Left renal pelvis (tissue), 4 donors: ENCODE data around the gene YKT6. TPM values are rescaled to one million over a fixed set of nuclear protein-coding genes. Genes with fewer than 3 reads are reported as not detected.

ENCODE experiments used
- DNase-seq, 4 donors: peaks; one replicate each; pipeline ENCODE4 v3.0.0-alpha.2; 2013; ENCODE audit warnings: low read depth in 4 of 4, low spot score in 3 of 4
- polyA plus RNA-seq, 4 donors: library from polyadenylated mRNA; unstranded; fragments of 120-200 nt; gene quantifications; one replicate each; pipeline ENCODE4 v1.2.1, GENCODE V29; 2013; ENCODE audit not compliant: insufficient read length in 4 of 4

The YKT6 gene
- polyA plus RNA-seq, 4 donors = 67.7 to 82.2 (median 80.8) TPM

DNA sequence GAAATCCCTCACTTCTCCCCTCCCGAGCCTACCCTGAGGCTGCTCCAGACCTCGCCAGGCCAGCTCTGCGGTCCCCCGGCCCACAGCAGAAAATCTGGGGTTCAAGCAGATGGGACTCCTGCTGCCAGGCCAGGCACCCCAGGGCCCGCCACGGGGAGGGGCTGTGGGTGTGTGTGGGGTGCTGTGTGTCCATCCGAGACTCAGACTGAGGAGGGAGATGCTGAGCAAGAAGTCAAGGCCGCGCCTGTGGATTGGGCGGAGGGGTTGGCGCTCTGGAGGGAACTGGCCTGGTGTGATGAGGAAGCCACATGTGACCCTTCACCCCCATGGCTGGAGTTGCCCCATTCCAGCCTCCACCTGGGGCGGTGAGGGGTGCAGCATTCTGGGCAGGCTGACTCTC, 51.1 kb downstream of the YKT6 start:
- DNase-seq = no peak

DNA sequence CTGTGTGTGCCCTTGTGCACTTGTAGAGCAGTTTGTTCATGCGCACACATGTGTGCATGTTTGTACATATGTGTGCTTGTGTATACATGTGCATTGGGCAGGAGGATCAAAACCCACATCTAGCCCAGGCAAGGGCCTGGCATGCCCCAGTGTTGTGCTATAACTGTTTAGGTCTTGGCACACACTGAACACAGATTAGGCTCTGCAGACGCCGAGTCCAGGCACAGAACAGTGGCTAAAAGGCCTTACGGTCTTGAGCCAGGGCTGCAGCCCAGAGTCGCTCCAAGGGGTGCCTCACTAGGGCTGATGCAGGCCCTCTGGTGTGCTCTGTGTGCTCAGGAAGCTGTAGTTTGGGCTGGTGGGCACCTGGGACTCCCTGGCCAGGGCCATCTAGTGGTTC, 55.7 kb downstream of the YKT6 start:
- DNase-seq = no peak

DNA sequence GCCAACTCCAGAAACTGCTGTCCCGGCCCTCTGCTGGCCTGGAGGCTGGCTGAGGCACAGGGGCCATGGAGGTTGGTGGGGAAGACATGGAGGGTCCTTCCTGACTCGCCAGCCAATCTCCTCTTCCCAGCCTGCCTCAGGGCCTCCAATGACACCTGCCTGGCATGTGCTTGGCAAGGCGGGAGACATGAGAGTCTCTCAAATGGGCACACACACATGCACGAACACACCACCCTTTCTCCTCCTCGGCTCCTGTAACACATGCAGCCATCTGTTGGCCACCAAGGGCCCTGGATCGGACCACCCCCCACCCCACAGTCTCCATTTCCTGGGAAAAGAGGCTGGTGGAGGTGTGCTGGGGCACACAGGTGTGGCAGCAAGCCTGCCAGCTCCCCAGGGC, 56.4 kb downstream of the YKT6 start:
- DNase-seq = no peak

DNA sequence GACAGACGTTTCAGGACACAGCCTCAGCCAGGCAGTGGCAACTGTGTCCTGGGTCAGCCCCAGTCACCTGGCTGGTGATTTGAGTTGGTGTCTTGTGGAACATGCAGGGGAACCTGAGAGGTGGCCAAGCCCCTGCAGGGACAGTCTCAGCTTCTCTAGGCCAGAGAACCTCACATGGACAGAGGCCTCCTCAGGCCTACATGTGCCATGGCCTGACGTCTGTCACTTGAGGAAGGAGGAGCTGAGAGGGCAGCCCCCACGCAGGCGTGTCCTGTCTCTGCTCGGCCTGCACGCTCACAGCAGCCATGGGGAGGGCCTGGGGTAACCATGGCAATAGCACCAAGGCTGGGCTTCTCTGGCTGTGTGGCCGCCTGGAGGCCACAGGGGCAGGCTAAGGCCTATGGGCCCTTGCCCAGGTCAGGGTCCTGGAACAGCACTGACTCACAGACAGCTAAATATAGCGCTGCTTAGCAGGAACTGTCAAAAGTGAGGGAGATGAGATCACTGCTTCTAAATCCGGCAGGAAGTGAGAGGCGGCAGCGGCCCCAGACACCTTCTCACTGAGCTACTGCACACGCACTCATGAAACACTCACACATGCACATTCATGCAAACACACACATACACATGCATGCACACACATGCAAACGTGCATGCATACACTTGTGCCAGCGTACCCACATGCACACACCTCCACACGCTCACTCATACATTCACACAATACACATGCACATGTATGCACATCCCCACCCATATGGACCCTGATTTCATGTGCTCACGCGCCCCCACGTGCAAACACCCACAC, 57.0 kb downstream of the YKT6 start:
- DNase-seq = peak in 3 of 4 donors; percentile 31 to 40 (median 37)

DNA sequence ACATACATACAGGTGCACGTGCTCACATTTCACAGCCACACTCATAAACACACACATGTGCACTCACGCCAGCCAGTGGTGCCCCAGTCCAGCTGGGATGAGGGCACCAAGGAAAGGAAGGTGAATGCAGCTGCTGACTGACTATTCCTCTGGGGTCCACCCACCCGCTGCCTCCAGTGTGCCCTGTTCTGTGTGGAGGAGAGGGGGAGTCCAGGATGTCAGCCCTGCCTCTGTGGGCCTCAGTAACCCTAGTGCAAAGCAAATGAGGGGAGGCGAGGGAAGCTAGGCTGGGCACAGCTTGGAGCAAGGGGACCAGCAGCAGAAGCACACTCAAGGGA, 57.6 kb downstream of the YKT6 start:
- DNase-seq = no peak

DNA sequence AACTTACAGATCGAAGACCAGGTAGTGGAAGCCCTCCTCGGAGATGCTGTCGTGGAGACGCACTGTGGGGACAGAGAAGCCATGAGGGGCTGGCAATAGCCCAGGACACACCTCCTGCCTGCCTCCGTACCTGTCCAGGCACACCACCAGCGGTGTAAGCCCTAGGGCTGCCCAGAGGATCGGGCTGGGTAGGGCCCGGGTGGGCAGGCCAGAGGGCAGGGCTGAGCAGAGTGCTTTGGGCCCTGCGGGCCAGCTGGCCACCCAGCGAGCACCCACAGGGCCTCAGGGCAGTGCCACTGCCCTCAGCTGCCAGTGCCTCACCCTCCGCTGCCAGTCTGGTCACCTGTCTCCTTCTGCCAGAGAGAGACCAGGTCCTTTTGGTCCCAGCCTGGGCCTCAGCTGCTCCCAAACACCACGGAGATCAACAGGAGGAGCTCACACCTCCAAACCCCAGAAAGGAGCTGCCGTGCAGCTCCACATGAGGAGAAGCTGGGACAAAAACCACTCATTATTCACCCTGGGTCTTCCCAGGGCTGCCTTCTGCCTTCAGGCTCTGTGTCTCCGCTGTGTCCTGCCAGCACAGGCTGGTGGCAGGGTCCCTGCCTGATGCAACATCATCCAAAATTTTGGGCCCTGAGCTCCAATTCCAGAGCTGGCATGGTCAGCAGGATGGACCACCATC, 58.2 kb downstream of the YKT6 start:
- no peak for DNase-seq

DNA sequence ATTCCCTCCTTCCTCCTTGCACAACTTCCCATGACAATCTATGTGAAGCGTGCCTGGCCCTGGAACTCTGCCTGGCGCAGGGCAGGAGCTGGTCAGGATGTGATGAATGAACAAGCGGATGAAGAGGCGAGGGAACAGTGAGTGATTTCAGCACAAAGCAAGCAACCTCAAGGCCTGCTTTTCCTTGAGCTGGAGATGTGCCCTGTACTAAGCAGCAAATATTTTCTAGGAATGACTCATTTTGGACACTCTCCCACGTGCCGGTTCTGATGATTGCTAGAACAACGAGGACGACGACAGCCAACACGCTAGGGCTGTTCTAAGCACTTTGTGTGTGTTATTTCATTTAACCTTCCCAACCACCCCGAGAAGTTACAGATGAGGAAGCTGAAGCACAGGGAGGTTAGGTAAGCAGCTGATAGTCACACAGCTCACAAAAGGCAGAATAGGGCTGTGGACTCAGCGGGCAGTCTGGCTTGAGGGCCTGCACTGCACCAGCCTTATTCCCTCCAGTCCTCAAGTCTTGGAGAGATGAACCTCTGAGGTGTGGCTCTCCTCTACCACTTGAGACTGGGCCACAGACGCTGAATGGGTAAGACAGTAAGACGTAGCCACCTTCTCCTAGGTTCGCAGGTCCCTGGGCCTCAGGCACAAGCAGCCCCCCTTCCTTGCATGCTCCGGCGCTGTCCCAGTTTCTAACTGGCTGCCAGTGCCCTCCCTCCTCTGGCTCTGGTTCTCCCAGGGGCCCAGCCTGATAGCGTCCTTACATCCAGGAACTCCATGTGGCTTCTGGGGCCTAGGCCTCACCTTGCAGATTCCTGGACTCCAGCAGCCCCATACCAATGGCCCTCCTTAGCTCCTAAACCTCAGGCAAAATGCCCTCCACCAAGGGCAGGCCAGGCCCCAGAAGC, 59.0 kb downstream of the YKT6 start:
- no peak for DNase-seq

DNA sequence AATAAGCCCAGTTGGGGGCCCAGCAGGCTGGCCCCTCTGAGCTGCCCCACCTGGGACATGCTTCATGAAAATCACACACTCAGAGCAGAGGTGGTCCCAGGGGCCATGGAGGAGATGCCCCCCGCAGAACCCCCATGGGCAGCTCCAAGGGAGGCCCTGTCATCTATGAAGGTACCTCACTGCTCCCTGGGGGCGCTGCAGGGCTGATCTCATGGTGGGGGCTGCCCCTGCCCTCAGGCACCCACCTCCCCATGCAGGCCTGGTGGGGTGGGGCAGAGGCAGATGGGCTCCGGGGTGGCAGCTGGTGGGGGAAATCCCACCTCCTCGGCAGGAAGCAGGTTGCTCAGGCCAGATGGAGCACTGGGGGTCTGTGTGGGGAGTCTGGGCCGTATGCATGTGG, 60.5 kb downstream of the YKT6 start:
- no peak for DNase-seq

DNA sequence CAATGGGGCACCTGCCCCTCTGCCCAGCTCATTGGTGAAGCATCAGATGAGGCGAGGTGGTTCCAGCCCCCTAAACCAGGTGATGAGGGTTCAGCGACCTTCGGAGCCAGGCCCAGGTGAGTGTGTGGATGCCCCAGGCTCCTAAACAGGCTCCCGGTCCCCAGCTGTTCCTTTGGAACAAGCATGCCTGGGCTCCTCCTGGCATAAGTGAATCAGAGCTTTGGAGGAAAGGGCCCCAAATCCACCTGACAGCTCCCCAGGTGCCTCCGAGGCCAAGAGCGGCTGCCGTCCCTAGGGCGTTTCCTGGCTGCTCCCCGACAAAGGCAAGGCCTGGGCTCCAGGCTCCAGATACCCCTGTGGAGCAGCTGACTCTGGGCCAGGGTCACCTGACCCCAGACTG, 61.3 kb downstream of the YKT6 start:
- DNase-seq = no peak

DNA sequence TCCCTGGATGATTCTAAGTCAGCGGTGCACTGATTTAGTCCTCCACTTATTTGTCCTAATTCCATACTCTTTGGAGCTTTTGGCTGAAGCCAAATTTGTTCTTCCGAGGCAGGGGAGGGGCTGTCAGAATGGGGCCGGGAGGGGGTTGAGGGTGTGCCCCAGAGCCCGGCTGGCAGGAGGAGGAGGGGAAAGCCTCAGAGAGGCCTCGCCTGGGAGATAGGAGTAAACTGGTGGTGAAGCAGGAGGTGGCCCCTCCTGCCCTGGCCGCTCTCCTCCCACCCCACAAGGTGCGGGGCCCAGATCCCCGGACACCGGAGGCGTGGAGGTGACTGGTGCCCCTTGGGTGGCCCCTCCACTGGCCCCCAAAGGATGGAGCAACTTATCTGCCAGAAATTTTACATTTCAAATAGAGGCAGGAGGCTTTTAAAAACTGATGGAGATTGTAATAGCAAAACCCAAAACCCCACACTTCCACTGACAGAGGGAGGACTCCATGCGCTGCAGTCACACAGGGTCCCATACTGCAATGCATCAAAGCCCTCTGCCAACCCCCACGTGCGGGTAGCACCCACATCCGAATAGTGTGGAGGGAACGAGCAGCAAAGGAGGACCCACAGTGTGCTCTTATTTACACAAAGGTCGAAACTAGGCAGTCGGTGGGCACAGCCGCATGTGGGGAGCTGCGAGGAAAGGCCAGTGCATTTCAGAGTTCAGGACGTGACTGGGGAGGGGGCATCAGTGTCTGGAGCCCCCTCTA, 62.7 kb downstream of the YKT6 start:
- DNase-seq = no peak

Other genes with a start within 250 kb of the YKT6 start
- 1 to 10 TPM in 2 of 4 donors, under 1 TPM in 2; 0.60 to 1.2 (median 0.98) TPM for gene SPDYE1, start 203.1 kb upstream of the YKT6 start, polyA plus RNA-seq
- 10 to 100 TPM; 58.3 to 78.7 (median 64.2) TPM for gene DBNL, start 156.3 kb upstream of the YKT6 start, polyA plus RNA-seq
- gene PGAM2, start 135.4 kb upstream of the YKT6 start, polyA plus RNA-seq = 1 to 10 TPM in 3 of 4 donors, under 1 TPM in 1; 0.26 to 2.8 (median 1.6) TPM
- gene POLM, start 118.4 kb upstream of the YKT6 start, polyA plus RNA-seq = 10 to 100 TPM; 10.9 to 33.8 (median 19.7) TPM
- 100 to 1,000 TPM in 1 of 4 donors, 10 to 100 TPM in 3; 64.8 to 169 (median 78.0) TPM for gene AEBP1, start 96.6 kb upstream of the YKT6 start, polyA plus RNA-seq
- gene POLD2, start 77.4 kb upstream of the YKT6 start, polyA plus RNA-seq = 100 to 1,000 TPM in 3 of 4 donors, 10 to 100 TPM in 1; 96.7 to 117 (median 113) TPM
- gene MYL7, start 59.6 kb upstream of the YKT6 start, polyA plus RNA-seq = 1 to 10 TPM in 1 of 4 donors, under 1 TPM in 2, not detected in 1; 0.29 to 1.2 (median 0.45) TPM
- 1 to 10 TPM; 2.4 to 3.8 (median 2.7) TPM for gene GCK, start 11.5 kb upstream of the YKT6 start, polyA plus RNA-seq
- gene CAMK2B, start 124.6 kb downstream of the YKT6 start, polyA plus RNA-seq = 1 to 10 TPM; 1.6 to 3.2 (median 2.9) TPM